Esophagus squamous epithelium (tissue), 5 donors: ENCODE results near the gene INAFM2. TPM values are rescaled to one million over a fixed set of nuclear protein-coding genes. Genes with fewer than 3 reads are reported as not detected.

Experiments
- DNase-seq: peaks from one replicate; lab custom pipeline; 2025; lab: John Stamatoyannopoulos, UW
- H3K27ac ChIP-seq, 4 donors: fragments of 200-600 bp; sonication (generic); one replicate each; pipeline ENCODE4 v1.5.1; 2016 to 2019; ENCODE audit warnings: mild to moderate bottlenecking in 1 of 4
- H3K27me3 ChIP-seq, 4 donors: fragments of 200-600 bp; sonication (generic); 1 replicate in 3 of 4; 2 replicates in 1 of 4; pipeline versions ENCODE4 v1.5.1 to v1.6.0; 2017 to 2021; ENCODE audit warnings: antibody characterized with exemption in 1 of 4
- H3K36me3 ChIP-seq, 3 donors: fragments of 200-600 bp; sonication (generic); one replicate each; pipeline ENCODE4 v1.5.1; 2016 to 2019
- H3K4me1 ChIP-seq, 3 donors: fragments of 200-600 bp; sonication (generic); one replicate each; pipeline ENCODE4 v1.5.1; 2017 to 2019
- H3K4me3 ChIP-seq, 4 donors: fragments of 200-600 bp; sonication (generic); 1 replicate in 3 of 4; 2 replicates in 1 of 4; pipeline ENCODE4 v1.5.1; 2016 to 2019; ENCODE audit warnings: mild to moderate bottlenecking in 2 of 4, moderate library complexity in 1 of 4
- H3K9me3 ChIP-seq, 3 donors: fragments of 200-600 bp; sonication (generic); one replicate each; pipeline ENCODE4 v1.5.1; 2016 to 2019
- CTCF ChIP-seq, 6 experiments: fragments of 450-650 bp in 4 of 6; fragments of 200-600 bp in 2 of 6; sonication (generic) in 2 of 6; IDR thresholded peaks; one replicate each; pipeline ENCODE4 v1.5.1; 2016 to 2019; ENCODE audit warnings: antibody characterized with exemption in 6 of 6, mild to moderate bottlenecking in 4 of 6, moderate library complexity in 4 of 6
- POLR2A ChIP-seq, 4 donors: fragments of 450-650 bp; IDR thresholded peaks; one replicate each; pipeline ENCODE4 v1.6.1; 2017; ENCODE audit warnings: antibody characterized with exemption in 4 of 4, mild to moderate bottlenecking in 4 of 4, moderate library complexity in 3 of 4
- WGBS, 2 donors: methylation state at CpG; one replicate each; pipeline ENCODE4 v1.1.5; 2018; 5-methylcytosine and 5-hydroxymethylcytosine counted together
- intact Hi-C: fragments of 100-400 bp; cut with DNase I; formaldehyde crosslinking; loops from one replicate; pipeline ENCODE4 v1.15.0; 2022
- total RNA-seq, 4 donors: library from RNA; depleted of rRNA; stranded (reverse); fragments of >200 nt; gene quantifications; one replicate each; pipeline ENCODE4 v1.1.0, GENCODE V29; 2016
- donor health status: DM: yes; HTN: yes; CAD: no.

The INAFM2 gene
- total RNA-seq, 4 donors from 2014 or later: 4.7 to 10.1 (median 8.1) TPM

GRCh38 chr15:40335938-40336743, 12.6 kb downstream of the INAFM2 start:
- intact Hi-C loops: no loop called here
- no peak for TF ChIP-seq POLR2A (IDR thresholded peaks at IDR 0.05)
- no peak for TF ChIP-seq CTCF (IDR thresholded peaks at IDR 0.05)
- 77 to 81% methylated on average over 4 to 7 of the region's 13 CpGs for WGBS, 2 donors
- no peak for DNase-seq
- Histone ChIP-seq H3K4me3 (no peak overlapping the region), H3K4me1 (peaks cover 69 to 90% (median 72%) of the 10 kb centered on the region in 3 donors), H3K36me3 (peaks cover 0 to 19% (median 0%) of the 10 kb centered on the region in 3 donors), H3K9me3 (no peaks in the 10 kb centered on the region), H3K27ac (peak overlapping the region; percentile 70 to 95 (median 94)), H3K27me3 (no peaks in the 10 kb centered on the region)

GRCh38 chr15:40336744-40337122, 13.2 kb downstream of the INAFM2 start:
- no peak for DNase-seq
- intact Hi-C loops: no loop called here
- H3K4me1 ChIP-seq: peaks cover 74 to 94% (median 75%) of the 10 kb centered on the region in 3 donors

DNA sequence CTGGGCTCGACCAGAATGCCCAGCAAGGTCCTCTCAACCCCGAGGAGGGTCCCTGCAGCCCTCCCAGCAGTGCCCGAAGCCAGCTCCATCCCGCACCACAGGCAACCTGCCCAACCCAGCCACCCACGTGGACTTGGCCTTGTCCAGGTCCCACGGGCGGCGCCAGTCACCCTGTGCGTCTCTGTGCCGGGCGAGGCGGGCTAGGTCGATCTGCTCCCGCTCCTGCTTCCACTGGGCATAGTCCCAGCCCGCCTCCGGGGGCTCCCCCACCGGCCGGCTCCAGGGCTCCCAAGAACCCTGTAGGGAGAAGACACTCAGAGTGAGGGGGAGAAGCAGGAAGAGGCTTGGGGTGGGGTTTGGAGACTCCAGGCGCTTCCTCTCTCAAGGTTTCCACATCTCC, 14.1 kb downstream of the INAFM2 start:
- Histone ChIP-seq H3K9me3 (no peaks in the 10 kb centered on the region), H3K27ac (peak overlapping the region; percentile 26 to 95 (median 94)), H3K36me3 (peaks cover 0 to 19% (median 0%) of the 10 kb centered on the region in 3 donors), H3K4me3 (peak overlapping the region in 1 of 4 donors; percentile 61), H3K4me1 (peaks cover 75 to 100% (median 78%) of the 10 kb centered on the region in 3 donors), H3K27me3 (no peaks in the 10 kb centered on the region)
- 14 to 67% methylated on average over 1 to 2 of the region's 19 CpGs for WGBS, 2 donors
- no peak for DNase-seq
- no peak for TF ChIP-seq CTCF (IDR thresholded peaks at IDR 0.05)
- TF ChIP-seq POLR2A (IDR thresholded peaks at IDR 0.05): no peak
- intact Hi-C loops: no loop called here

More at GRCh38 chr15:40336744-40337122, 13.2 kb downstream of the INAFM2 start:
- Histone ChIP-seq H3K27me3 (no peaks in the 10 kb centered on the region), H3K27ac (peak overlapping the region in 3 of 4 donors; percentile 92 to 95 (median 95)), H3K9me3 (no peaks in the 10 kb centered on the region), H3K36me3 (peaks cover 0 to 19% (median 0%) of the 10 kb centered on the region in 3 donors), H3K4me3 (no peak overlapping the region)
- no peak for TF ChIP-seq CTCF (IDR thresholded peaks at IDR 0.05)
- WGBS, 2 donors: 65 to 74% methylated on average over 4 to 5 of the region's 5 CpGs

DNA sequence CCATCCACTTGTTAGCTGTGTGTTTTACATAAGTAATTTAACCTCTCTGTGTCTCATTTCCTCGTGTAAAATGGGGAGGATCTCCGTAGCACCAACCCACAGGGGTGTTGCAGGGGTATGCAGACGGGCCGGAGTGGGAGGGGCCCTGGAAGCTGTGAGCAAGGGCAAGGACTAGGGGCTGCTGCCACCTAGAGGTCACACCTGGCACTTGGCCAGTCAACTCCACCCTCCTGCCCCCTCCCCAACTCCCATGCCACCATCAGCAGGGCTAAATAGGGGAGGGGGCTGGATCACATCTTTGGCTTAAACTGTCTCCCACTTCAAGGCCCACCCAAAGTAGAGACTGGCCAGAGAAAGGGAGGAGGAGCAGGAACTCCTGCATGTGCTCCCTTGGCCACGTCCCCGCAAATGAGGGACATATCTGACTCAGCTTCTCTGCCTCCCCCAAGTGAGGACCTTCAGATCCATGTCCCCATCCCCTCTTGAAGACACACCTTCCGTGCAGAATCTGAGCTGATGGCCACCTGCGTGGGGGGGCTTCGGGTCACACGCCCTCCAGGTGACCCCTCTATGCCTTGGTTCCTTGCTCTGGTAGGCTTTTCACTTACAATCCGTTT, 14.7 kb downstream of the INAFM2 start:
- Histone ChIP-seq H3K27me3 (no peaks in the 10 kb centered on the region), H3K9me3 (no peaks in the 10 kb centered on the region), H3K4me3 (peak overlapping the region in 3 of 4 donors; percentile 8 to 61 (median 50)), H3K36me3 (peaks cover 0 to 19% (median 0%) of the 10 kb centered on the region in 3 donors), H3K4me1 (peaks cover 80 to 100% (median 84%) of the 10 kb centered on the region in 3 donors), H3K27ac (peak overlapping the region; percentile 26 to 95 (median 94))
- intact Hi-C loops: no loop called here
- TF ChIP-seq POLR2A (IDR thresholded peaks at IDR 0.05) (no peak), CTCF (IDR thresholded peaks at IDR 0.05) (peak; percentile 41 to 66 (median 52))
- no peak for DNase-seq
- 24 to 48% methylated on average over 6 of the region's 11 CpGs for WGBS, 2 donors
